ENCODE measurements around the gene CDK14.
A peak's percentile ranks its signal among the peaks of the same experiment; 100 is the strongest.

Gene CDK14

DNA sequence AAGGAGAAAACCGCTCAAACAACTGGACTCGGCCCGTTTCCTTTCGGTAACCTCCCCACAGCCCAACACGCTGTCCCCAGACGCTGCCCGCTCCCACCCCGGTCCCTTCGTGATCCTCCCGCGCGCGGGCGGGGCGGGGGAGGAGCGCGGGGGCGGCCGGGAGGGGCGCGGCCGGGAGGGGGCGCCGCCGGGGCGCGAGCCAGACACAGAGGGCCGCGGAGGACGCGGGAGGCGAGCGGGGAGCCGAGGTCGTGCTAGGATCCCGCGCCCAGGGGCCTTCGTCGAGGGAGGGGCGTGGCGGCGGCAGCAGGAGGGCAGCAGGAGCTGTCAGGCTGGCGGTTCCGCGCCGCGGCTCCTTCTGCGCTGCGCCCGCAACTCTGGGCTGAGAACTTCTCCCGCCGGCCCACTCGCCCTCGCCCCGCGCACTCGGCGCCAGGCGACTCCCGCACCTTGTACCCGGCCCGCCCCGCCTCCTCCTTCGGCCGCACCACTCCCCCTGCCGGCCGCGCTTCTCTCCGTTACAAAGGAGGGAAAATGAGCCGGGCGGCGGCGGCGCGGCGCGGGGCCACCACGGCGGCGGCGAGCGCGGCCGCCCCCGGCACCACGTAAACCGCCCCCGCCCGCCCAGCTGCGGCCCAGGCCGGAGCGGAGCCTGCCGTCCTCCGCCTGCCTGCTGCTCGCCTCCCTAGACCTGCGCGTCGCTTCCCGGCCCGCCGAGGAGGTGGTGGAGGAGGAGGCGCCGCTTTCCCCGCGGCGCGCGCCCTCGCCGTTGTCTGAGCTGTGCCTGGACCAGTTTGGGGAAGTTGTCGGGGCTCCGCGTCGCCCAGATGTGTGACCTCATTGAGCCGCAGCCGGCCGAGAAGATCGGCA lies at the start of gene CDK14:
Gene CDK14 (plus strand): TSS at position 521 of the 870 bp plus-strand sequence. CDS start 307 bp downstream, at position 828.
- peak; percentile 46 for DNase-seq (ENCODE audit: low spot score)

DNA sequence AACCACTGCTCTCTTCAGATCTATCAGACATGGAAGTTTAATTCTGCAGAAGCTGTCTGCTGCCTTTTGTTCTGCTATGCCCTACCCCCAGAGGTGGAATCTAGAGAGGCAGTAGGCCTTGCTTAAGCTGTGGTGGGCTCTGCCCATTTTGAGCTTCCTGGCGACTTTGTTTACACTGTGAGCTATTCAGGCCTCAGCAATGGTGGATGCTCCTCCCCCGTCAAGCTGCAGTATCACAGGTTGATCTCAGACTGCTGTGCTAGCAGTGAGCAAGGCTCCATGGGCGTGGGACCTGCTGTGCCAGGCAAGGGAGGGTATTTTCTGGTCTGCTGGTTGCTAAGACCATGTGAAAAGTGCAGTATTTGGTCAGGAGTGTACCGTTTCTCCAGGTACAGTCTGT lies 45.1 kb upstream of the CDK14 start:
- DNase-seq (ENCODE audit: low spot score): no peak

DNA sequence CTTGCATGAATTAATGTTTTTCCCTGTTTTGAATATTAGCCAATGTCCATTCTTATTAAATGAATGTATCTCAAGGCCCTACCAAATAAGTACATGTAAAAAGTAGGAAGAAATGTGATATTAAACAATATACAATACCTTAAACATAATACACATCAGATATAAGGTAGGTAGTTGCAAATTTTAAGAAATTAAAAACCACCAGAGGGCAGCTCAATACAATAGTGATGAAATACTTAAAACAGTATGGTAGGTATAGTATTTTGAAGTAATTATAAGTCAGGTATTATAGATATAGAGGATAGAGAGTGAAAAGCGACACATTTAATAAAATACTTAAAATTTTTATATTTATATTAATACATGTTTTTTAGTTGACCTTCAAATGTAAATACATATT lies 43.6 kb upstream of the CDK14 start:
- peak; percentile 5 for DNase-seq (ENCODE audit: low spot score)

DNA sequence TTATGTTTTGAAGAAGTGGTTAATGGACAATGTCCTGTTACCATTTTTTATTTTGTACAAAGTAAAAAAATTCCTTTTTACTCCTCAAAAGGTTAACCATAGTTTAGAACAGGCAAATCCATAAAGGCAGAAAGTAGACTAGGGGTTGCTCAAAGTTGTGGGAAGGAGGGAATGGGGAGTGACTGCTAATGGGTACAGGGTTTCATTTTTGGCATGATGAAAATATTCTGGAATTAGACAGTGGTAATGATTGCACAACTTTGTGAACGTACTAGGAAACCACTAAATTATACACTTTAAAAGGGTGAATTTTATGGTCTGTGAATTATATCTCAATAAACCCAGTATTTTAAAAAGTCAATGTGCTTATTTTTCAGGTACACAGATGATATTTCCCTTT lies 35.4 kb upstream of the CDK14 start:
- DNase-seq (ENCODE audit: low spot score): no peak

DNA sequence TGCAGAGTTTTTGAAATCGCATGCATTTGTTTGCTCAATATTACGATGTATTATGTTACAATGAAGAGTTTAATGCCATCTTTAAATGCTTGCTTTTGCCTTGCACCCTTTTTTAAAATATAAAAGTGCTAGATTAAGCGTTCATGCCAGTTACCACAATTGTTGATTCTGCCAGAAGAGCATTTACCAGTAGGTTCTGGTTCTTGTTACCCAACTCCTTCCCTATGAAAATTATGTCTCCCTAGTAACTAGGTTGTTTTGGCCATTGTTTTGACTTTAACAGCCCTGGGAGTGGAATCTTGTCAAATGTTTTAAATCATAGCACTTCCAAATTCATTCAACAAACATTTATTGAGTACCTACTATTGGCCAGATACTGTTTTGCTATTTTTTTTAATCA lies 32.8 kb upstream of the CDK14 start:
- no peak for DNase-seq (ENCODE audit: low spot score)

DNA sequence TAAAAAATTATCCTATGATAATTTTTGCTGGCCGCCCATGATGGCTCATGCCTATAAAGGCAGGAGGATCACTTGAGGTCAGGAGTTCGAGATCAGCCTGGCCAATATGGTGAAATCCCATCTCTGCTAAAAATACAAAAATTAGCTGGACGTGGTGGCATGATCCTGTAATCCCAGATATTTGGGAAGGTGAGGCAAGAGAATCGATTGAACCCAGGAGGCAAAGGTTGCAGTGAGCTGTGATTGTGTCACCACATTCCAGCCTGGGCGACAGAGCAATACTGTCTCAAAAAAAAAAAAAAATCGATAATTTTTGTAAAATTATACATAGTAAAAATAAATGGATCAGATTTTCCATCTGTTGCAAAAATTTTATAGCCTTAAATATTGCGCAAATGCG lies 31.7 kb upstream of the CDK14 start:
- no peak for DNase-seq (ENCODE audit: low spot score)

DNA sequence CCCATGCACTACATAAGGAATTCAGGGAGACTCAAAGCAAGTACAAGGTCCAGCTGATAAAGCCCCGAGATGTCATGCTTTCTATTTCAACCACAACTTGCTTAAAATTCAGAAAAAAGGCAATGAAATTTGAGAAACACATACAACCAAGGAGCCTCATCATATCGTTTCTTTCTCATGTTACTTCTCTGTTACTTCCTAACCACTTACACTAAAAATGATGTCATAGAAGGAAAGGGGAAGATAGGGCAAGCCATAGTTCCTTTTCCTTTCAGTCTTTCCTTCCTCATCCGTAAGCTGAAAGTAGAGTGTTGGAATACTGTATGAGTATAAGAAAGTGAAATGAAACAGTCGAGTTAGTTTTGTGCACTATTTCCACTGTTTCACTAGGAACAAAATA lies 27.9 kb upstream of the CDK14 start:
- DNase-seq (ENCODE audit: low spot score): no peak

DNA sequence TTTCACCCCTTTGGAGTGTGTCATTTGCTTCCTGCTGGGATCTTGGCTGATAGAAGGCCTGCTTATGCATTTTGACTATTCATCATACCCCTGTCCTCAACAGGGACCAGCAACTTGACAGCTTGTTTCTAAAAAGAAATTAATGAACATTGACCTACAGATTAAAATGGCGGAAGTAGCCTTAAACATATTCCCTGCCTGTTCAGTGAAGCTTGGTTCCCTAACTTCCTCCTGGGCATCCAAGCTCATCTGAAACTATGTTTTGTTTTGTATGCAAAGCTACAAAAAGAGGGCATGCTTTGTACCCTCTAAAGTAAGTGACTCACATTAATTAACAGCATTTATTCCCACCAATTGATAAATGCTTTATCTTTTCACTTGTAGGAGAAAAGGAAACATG lies 26.8 kb upstream of the CDK14 start:
- DNase-seq (ENCODE audit: low spot score): no peak

DNA sequence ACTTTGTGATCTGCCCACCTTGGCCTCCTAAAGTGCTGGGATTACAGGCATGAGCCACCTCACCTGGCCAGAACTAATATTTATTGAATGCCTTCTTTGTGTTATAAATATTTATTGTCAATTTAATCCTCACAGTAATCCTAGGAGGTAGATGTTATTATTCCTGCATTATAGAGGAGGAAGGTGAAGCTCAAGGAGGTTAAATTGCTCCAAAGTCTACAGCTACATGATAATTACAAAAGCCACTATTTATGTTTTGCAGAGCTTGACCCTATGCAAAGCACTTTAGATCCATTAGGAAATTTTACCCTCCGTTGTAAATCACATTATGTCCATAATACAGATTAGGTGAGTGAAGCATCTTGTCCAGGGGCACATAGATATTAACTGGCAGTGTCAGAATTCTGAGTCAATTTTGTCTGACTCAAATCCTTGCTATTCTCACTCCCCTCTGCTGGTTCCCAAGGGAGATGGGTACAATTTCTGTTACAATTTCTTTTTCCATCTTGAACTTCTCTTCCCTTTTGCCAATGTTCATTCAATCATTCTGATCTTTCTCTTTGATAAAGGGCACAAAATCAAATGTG lies 25.7 kb upstream of the CDK14 start:
- no peak for DNase-seq (ENCODE audit: low spot score)

DNA sequence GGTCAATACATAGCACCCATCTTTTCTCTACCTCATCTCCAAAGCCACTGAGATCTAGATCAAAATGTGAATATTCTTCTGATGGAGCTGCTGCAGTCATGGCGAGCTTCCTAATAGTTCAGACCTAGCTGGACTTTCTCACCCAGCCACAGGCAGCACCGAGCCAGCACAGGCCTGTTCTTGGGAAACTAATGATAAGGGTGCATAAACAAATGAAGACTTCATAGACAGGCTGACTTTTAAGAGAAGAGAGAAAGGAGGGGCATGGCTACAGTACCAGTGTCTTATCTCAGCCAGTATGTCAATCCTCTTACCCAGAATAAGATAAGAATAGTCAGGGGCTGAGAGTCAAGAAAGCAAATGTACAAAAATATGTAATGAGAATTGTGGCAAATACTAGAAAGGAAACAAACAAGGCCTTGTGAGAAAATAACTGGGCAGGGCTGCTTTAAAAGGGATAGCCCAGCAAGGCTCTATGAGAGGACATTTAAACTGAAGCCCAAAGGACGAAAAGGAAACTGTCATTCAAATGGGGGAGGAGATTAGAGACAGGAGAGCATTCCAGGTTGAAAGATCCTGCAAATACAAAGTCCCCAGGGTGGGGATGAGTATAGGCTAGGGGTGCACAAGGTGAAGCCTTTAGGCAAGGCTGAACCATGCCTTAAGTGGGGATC lies 21.8 kb upstream of the CDK14 start:
- DNase-seq (ENCODE audit: low spot score): no peak

DNA sequence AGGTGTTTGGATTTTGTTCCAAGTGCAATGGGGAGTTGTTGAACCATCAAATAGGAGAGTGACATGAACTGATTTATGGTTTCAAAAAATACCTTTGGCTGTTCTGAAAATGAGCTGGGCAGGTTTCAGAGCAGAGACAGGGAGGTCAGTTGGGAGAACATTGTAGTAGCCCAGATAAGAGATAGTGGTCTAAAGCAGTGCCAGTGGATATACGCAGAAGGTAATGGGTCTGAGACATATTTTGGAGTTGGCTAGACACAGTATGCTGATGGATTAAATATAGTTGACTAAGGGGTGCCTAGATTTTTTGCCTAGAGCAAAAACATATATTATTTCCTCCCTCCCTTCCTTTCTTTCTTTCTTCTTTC lies 21.3 kb upstream of the CDK14 start:
- no peak for DNase-seq (ENCODE audit: low spot score)

DNA sequence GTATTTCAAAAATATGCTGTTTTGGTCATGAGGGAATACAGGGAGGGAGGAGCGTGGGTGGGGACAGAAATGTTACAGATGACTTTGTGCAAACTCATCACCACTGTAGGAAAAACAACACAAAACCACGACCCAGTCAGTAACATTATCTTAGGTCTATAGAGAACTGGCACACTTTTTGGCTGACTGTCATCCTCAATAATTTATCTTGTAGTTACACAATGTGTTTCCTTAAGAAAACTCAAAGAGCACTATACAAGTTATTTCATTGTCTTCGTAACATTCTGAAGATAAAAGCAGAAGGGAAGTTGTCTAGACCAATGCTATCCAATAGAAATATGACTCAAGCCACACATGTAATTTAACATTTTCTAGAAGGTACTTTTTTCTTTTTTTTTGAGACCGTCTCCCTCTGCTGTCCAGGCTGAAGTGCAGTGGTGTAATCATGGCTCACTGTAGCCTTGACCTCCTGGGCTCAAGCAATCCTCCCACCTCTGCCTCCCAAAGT lies 16.9 kb upstream of the CDK14 start:
- DNase-seq (ENCODE audit: low spot score): peak; percentile 29

DNA sequence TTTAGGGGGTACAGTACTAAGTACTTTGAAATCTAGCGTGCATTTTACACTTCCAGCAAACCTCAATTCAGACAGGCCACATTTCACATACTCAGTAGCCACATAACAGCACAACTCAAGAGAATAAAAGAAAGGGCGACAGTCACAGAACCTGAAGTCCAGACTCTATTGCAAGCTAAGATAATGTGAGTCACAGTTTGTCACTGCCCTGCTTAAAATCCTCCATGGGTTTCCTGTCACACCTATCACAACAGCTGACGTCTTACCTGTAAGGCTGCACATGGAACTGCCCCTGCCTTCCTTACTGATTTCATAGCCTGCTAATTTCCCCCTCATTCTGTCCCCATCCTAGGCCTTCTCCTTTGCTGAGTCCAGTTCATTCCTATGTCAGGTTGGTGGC lies 16.1 kb upstream of the CDK14 start:
- no peak for DNase-seq (ENCODE audit: low spot score)

DNA sequence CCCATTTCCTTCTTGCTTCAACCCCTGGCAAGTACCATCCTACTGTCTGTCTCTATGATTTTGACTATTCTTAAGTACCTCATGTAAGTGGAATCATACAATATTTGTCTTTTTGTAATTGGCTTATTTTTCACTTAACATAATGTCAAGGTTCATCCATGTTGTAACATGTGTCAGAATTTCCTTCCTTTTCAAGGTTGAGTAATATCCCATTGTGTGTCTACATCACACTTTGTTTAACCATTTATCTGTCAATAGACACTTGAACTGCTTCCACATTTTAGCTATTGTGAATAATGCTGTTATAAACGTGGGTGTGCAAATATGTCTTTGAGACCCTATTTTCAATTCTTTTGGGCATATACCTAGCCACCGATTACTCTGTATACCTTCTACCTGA lies 14.0 kb upstream of the CDK14 start:
- no peak for DNase-seq (ENCODE audit: low spot score)

DNA sequence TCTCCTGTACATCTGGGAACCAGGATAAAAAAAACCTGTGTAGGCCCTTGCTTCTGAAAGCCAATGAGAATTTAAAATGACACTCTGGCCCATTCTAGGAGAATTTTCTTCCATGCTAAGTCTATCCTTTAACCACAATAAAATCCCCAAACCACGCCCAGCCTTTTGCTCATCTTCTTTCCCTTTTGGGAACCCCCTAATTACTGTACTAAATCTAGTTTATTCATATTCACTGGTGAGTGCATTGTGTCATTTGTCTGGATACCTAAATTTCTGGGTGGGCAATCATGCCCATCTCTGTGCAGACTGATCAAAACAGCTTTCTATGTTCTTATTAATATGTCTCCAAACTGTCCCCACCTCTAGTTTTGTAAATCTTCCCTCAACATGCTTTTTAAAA lies 11.7 kb upstream of the CDK14 start:
- no peak for DNase-seq (ENCODE audit: low spot score)

DNA sequence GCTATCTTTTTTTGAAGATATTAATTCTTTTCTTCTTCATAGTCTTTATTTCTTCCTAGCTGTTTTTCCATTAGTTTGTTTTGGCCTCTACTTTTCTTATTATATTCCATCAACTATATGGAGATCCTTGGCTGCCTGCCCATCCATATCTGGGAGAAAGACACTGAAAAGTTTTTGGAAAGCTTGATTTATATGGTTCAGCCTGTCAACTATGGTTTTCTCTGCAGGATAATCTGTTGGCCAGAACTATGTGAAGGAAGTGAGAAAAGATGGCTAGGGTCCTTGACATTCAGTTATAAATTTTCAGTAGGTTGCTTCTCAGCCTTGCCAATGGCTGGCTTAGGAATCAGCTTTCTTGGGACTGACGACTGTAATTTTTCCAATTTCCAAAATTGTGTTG lies 10.0 kb upstream of the CDK14 start:
- no peak for DNase-seq (ENCODE audit: low spot score)

DNA sequence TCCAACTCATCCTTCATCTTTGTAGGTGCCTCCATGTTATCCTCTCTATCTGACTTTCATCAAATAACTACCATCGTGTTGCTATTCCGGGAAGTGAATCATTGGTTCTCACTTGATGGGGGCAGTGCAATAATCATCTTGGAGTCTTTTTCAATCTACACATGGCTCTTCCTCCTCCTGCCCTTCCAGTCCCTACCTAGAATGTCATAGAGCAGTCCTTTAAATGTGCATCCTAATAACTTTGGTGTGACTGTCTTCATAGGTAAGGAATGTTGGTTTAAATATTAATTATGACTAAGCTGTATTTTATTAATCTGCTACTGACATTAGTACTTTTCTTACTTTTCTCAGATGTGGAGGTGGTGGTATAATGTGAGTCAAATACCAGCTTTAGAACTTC lies 8.4 kb upstream of the CDK14 start:
- DNase-seq (ENCODE audit: low spot score): no peak

DNA sequence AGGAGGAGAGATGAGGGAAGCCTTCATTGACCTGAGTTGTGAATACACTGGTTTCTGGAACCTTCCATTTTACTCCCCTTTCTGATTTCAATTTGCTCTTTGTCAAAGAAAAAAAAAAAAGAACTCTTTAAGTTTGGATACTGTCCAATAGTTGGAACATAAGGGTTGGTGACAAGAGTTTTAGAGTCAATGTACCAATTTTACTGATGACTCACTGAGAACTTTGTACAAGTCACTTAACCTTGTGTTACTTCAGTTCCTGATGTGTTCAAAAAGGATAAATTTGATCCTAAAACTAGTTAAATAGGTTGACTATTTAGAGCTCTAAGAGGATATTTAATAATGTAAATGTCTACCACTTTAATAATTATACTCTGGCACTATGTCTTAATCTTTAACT lies 4.1 kb upstream of the CDK14 start:
- no peak for DNase-seq (ENCODE audit: low spot score)

DNA sequence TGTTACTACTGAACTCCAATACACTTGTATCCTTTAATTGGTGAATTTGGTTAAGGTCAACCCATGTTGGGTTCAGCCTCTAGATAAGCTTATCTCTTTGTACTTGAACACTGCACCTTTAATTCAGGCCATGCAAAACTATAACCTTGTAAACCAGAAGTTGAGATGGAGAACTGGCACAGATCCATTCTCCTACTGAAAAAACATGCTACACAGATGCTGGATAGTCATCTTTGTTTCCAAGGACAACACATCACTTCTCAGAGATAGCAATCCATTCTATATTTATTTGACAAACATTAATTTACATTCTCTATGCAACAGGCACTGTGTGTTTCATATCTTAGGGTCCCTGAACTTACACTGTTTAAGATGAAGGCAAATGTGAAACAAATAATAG lies 2.9 kb upstream of the CDK14 start:
- DNase-seq (ENCODE audit: low spot score): no peak

DNA sequence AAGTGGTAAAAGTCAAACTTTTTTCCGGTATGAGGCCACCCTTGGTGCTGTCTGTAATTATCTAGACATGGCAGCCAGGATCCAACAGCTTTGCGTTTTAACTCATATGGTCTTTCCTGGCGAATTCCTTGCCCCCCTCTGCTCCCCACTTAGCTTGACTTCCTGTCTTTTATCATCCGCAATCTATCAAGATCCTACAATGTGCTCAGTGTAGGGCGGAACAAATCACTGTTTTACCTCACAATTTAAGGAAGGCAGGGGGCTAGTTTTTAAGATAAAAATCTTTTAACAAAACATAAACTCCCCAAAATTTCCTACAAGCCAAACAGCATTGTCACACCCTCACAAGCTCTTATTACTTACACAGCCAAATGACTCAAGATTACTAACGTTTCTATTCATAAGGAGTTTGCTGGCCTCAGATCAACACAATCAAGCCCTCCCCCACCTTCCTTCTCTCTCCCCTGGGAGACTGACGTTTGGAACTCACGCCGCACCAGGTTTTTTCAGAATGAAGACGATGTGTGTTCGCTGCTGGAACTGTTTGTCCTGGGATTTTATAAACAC lies 1.3 kb upstream of the CDK14 start:
- DNase-seq (ENCODE audit: low spot score): no peak

DNA sequence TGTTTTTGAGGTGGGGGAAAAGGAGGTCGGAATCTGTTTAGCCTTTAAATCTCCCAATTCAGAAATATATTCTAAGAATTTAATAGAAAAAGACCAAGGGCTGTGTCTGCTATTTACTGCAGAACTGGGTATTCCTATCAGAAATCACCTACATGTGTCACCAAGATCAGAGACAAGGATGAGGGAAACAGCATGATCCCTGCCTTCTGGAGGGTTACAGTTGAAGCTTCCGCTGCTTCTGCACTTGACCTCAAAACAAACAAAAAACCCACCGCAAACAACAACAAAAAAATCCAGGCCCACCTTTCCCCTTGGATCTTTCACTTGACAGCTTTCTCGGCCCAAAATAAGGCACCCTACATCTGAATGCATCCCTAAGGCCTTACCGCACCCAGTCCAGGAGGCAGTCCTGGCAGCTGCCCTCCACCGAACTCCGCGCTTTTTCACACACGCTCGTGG lies 750 bp upstream of the CDK14 start:
- DNase-seq (ENCODE audit: low spot score): no peak

DNA sequence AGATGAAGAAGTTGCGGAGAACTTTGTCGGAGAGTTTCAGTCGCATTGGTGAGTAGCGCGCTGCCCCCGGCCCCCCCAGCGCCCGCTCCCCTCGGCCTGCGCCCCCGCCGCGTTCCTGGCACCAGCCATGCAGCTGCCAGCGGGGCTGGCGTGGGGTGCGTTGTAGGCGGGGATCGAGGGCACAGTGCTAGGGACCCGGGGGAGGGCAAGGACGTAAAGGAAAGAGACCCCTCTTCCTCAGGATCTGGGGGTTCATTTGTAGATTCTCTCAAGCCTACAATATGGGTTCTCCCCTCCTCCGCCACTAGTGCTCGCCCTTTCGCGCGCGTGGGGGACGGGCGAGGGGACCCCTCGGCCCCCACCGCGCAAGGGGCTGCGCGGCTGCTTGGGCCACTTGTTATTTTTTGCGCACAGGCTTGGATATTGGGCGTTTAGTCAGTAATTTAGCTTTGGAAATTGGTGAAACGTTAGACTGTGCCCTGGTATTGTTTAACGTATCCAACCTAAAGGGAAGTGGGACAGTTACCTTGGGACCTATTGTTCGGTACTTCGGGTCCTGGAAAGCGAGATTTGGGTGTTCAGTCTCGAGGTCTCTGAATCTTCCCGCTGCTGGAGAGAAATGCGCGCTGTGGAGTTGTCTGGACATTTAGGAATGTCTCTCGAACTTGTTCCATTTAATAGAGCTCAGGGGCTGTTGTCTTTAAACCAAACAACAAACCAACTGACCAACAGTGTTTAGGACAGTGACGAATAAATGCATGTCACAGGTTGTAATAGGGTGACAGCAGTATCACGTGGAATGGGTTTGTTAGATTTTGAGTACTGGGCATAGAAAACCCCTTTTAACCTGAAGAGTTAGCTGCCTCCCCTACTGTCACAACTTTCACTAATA lies 796 bp downstream of the CDK14 start:
- DNase-seq (ENCODE audit: low spot score): no peak
